GM19324 (cell line): ENCODE measurements around the gene TMEM247.

Experiments
- ATAC-seq: cut with Tn5 transposase; IDR thresholded peaks from one replicate; pipeline ENCODE4 v1.9.1; 2021; ENCODE audit warnings: mild to moderate bottlenecking, moderate library complexity; ENCODE audit not compliant: unreplicated experiment, low FRiP score

Gene TMEM247

DNA sequence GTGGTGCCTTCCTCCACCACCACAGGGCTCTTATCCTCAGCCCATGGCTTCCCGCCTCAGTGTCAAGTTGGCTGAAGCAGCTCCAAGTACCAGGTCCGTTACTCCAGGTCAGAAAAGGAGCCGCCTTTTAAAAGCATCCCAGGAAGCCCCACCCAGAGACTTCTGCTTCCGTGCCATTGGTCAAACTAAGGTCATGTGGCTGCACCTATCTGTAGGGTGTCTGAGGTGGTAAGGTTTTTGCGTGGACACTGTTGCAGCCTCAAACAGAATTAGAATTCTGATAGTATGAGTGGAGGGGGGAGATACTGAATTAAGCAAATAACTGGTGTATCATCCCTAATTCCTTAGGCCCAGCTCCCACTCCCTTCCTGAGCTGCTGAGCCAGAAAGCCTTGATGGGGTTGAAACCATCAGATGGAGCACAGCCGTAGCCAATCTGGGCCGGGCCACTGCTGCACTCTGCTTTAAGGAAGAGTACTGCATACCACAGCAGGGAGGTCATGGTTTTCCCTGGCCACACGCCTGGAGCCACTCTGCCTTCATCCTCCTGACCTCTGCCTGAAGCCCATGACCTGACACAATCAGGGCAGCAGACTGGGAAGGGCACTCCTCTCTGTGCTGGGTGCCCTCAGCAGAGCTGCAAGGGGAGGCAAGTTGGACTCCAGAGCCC lies 8.4 kb downstream of the TMEM247 start:
- ATAC-seq = no peak

DNA sequence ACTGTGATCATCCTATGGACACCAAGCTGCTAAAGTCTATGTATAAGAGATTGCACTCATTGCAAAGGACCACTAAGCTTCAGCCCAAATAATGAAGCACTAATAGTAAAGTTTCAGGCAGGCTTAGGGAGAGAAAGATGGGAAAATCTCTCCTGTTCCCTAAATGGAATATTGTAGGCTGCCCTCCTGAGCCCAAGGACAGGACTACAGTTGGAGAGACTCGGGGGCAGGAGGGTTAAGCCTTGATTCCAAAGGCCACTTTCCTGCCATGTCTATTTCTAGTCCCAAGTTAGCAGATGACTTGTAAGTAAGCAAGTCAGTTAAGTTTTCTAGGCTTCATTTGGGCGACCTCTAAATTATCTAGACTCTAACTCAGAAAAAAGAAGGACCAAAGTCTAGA lies 9.0 kb downstream of the TMEM247 start:
- ATAC-seq = no peak

DNA sequence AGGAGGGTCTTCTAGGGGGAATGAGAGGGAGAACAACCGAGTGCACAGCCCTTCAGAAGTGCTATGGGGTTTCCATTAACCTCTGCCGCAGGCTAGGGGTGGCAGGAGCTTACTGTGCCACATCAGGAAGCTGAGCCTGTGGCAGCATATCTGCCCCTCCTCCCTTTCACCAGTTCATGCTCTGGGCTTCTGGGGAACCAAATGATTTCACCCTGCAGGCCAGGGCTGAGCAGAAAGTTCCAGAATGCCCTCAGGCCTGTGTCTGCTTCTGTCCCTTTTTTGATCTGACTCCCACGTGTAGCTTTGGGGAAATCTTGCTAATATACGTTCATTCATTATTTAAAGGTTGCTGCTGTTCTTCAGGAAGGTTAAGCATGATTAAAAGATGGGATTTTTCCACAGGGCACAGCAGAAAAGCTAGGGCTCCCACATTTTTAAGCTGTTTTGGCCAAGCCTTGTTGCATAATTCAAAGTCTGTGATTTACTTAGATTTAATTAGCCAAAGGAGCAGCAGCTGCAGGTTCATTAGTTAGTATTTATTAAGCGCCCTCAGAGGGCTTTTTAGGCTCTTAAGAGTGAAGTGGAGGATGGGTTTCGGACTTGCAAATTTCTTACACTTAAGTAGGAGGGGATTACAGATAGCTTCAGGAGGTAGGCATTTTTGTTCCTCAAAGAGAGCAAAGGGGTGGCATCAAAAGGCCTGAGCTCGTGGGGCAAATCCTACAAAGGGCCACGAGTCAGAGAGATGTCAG lies 10.2 kb downstream of the TMEM247 start:
- no peak for ATAC-seq

DNA sequence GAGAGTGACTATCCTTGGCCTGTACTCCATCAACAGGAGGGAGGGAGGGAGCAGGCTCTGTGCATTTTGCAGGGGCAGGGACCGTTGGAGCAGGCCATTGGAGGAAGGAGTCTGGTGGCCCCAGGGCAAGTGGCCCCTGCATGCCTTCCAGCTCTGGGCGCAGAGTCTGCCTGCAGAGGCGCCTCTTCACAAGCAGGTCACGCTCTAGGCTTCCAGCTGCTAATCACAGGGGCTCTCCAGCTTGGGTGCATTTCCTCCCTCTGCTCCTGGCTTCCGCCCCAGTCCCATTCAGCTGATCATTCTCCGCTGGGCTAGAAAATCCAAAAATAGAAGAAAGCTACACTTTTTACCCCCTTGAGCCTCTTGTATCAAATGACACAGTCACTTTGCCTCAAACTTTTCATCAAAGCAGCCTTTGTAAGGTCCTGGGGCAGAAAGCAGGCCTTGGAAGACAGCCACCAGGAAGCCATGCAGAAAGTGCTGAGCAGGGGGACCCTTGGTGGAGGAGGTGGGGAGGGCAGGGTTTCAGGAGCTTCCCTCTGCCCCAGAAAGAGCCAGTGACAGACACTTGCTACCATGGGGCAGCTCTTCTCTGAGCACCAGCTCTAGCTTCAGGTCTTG lies 11.3 kb downstream of the TMEM247 start:
- no peak for ATAC-seq

DNA sequence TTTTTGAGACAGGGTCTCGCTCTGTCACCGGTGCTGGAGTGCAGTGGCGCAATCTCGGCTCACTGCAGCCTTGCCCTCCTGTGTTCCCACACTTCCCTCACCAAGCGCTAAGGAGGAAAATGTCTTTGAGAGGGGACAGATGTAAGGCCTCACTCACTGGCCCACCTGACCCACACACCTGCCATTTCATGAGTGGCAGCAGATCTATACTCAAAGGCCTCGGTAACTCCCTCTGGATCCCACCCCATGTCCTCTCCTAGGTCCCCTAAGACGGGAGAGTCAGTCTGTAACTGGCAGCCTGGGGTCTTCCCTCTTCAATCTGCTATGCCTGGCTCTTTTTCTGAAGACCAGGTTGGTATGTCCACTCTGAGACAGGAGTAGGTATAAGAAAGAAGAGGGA lies 12.9 kb downstream of the TMEM247 start:
- ATAC-seq = no peak

DNA sequence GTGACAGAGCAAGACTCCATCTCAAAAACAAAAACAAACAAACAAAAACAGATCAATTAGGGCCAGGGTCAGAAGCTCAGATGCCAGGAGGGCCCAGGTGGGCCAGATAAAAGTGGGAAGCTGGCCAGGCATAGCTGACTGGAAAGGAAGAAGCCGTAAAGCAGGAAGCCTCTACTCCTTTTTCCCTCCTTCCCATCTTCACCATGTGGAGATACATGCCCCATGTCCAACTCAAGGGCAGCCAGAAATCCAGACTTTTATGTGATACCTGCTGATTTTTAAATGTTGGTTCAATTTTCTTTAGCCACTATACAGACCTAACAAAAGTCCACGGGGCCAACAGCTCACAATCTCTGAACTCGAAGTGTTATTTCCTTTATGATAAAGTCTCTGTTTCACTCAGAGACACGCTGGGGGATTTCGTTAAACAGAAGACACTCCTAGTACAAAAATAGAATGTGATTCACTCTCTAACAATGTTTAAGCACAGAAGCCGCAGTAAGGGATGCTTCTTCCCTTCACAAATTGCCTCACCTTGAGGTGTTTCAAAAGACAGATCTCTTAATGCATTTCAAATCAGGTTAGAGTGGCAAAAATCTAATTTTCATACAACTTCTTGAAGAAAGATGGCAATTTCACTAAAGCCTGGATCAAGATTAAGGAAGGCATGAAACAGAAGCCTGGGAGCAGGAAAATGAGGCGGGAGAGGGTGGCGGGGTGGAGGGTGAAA lies 14.0 kb downstream of the TMEM247 start:
- peak; percentile 70 for ATAC-seq

DNA sequence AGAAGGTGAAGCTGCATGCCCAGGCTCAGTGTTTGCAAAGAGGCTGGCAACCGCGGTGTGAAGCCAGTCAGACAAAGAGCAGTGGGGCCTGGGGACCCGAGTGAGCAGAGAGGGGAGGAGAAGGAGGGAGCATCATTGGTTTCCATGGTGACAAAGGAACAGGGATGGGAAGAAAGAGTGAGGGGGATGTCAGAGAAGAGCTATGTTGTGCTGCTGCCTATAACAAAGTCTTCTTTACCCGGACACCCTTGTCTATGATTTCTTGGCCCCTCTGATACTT lies 14.5 kb downstream of the TMEM247 start:
- ATAC-seq = no peak

DNA sequence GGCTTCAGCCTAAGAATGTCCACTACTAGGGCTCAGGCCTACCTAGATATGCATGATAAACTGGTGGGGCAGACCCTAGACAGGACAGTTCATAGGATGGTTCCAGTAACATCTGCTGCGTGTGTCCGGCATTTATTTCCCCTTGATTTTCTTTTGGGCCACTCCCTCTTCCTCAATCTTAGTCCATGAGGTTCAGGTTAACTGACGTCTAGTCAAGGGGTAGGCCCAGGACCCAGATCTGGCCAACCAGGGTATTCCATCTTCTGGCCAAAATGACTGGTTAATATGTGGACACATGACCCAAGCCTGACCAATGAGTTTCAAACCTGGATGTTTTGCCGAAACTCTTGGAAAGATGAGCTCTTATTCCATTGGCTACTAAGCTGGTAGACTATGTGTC lies 15.2 kb downstream of the TMEM247 start:
- ATAC-seq = no peak

DNA sequence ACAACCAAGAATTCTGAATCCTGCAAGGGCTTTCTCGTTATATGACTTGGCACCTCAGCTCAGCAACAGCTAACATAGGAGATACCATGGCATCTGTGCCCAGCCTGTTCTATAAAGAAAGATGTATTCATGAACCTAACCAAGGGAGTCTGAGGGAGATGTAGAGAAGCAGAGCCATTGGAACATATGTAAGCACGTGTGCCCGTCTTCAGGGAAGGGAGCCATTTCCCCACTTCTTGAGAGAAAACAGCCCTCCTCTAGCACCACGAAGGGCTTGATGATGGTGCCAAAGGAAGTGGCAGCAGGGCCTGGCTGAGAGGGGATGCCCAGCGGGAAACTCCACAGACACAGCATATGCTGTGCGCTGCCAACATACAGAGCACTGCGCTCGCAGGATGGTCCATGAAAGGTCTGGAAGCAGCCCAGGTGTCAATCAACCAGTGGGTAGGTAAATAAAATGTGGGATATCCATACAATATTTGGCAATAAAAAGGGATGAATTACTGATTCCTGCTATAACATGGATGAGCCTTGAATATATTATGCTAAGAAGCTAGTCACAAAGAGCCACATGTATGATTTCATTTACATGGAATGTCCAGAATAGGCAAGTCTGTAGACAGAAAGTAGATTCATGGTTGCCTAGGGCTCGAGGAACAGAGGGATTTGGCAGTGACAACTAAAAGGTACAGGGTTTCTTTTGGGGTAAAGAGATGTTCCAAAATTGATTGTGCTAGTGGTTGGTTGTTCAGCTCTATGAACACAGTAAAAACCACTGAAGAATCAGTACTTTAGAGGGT lies 16.1 kb downstream of the TMEM247 start:
- no peak for ATAC-seq

DNA sequence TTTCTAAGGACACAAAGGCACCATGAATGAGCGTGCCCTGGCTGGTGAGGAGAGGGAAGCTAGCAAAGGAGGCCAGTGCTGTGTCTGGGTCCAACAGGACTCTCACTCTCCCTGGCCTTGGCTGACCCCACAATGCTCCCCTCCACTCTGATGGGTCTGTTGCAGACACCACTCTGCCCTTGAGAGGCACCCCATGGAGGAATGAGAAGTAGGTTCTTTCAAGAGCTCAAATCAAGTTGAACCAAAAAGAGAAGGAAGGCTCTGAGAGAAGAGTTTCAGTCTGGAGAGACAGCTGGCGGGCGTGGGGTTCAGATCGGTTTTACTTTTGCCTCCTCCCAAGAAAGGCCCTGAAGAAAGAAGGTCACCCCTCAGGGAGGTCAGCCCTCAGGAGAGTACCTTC lies 18.4 kb downstream of the TMEM247 start:
- no peak for ATAC-seq

DNA sequence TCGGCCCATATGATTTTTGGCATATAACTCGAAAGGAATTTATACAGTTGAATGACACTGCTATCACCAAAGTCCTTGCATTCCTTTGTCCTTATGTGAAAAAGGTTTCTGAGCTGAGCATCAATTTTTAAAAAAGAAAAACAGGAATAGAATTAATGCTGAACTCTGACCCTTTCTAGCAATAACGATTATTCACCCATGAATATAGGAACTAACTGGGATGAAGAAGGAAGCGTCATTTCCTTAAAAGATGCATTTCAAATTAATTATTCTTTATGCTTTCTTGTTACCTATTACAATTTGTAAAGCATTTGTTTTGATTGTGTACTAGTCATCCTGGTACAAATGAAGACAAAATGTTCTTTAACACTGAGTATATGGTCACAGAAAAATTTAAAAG lies 19.3 kb downstream of the TMEM247 start:
- no peak for ATAC-seq

DNA sequence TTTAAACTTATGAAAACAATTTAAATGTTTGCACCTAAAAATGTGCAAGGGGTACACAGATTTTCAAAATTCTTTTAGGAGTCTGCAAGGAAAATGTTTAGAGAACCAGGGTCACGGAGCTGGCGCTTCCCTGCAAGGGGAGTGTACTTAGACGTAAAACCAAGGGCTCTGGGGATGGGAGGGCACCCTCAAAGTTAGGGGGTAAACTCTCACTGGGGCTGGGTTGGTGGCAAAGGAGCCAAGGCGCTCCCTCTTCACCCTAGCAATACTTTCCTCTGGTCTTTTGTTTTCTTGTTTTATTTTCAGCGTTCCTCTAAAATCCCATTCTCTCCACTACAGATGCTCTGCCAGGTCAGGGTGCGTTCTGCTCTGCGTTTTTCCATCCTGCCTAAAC lies 20.0 kb downstream of the TMEM247 start:
- no peak for ATAC-seq

DNA sequence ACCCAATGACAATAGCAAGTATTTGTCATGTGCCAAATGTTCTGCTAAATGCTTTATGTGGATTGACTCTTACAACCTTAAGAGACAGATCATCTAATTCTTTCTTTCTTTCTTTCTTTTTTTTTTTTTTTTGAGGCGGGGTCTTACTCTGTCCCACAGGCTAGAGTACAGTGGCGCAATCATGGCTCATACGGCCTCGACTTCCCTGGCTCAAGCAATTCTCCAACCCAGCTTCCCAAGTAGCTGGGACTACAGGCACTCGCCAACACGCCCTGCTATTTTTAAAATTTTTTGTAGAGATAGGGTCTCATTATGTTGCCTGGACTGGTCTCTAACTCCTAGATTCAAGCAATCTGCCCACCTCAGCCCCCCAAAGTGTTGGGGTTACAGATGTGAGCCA lies 21.4 kb downstream of the TMEM247 start:
- no peak for ATAC-seq

DNA sequence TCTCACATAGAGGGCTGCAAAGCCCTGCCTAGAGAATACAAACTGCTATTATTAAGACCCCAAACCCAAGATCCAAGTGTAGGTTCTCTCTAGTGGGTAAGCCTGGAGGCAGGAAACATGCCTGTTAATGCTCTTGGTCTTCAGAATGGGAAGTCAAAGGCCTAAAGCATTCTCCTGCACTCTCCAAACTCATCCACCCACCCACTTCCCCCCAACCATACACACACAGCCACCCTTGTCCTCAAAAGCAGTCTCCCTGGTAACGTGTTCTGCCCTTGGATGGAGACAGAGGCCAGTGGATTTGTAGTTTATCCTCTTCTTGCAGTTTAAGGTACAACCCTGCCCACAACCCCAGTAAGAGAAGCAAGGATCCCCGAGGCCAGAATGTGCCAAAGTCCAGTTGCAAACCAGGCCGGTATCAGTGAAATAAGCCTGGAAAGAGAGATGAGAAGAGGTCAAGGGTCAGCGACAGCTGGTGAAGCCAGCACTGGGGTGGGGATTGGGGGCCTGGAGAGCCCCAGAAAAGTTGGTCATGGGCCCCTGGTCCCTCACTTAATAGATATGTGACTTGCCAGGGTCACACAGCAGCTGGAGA lies 23.0 kb downstream of the TMEM247 start:
- no peak for ATAC-seq

DNA sequence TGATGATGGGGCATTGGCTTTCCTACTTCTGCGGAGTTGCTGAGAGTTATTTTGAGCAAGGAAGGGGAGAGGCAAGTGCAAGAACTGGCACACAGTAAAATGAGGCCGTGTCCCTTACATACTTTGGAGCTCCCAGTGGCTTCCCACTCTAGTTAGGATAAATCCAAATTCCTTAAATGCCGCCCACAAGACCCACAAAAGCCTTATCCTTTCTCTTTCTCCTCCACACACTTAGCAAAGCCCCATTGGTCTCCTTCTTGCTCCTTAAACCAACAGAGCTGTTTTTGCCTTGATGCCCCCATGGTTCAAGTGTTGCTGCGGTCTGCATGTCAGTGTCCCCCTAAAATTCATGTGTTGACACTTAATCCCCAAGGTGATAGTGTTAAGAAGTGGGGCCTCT lies 24.3 kb downstream of the TMEM247 start:
- no peak for ATAC-seq

DNA sequence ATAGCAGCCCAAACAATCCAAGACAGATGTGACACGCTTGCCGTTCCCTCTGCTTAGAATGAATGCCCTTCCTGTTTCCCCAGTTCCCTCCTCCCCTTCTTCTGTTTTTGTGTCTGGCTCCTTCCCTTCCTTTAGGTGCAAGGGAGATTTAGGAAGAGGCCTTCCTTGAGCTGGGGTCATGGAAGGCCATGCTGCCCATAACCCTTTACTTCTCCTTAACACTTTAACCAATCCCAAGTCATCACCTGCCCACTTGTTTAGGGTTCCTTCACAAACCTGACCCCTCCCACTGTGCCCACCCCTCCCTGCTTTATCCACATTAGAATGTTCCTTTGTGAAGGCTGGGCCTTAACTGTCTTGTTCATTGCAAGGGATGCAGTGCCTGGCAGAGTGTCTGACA lies 24.9 kb downstream of the TMEM247 start:
- ATAC-seq = no peak

DNA sequence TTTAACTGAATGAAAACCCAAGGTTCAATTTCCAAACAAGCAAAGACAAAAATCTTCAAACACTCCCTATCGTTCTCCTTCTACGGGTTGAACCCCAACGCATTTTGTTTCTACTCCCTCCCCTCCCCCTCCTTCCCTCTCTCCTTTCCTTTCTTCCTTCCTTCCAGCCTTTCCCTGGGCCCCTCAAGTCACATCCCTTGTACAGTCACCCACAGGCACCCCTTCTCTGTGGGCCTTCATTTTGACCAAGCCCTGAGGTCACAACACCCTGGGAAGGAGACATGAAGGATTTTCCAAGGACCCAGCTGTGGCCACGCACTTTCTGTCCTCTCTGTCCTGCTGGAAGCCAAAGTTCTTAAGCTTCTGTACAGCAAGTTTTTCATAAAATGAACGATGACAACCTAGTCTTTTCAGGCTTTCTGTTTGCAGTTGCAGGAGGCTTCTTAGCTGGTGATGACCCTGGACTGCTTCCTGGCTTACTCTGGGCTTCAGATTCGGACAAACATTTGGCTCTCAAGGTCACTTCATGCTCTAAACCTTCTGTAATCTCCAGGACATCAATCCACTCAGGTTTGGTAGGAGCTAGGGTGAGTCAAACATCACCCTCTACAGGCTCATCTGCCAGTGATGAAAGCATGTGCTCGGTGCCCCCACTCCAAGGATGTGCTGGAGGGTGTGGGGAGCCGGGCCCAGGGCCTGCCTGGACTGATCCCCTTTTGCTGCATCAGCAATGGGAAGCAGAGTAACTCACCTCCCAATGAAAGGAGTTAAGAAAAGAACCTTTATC lies 25.5 kb downstream of the TMEM247 start:
- no peak for ATAC-seq

DNA sequence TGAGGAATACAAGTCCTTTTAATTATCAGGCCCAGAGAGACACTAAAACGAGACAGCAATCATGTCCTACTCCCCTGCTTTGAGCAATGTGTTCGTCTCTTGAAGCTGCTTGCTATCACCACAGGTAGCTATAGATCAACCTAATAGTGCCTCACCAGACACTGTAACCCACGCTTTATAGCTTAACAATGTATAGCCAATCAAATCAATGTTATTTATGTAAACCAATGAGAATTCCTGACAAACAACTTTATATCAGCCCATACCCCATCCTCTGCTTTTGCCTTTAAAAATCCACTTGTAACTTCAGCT lies 26.1 kb downstream of the TMEM247 start:
- no peak for ATAC-seq

DNA sequence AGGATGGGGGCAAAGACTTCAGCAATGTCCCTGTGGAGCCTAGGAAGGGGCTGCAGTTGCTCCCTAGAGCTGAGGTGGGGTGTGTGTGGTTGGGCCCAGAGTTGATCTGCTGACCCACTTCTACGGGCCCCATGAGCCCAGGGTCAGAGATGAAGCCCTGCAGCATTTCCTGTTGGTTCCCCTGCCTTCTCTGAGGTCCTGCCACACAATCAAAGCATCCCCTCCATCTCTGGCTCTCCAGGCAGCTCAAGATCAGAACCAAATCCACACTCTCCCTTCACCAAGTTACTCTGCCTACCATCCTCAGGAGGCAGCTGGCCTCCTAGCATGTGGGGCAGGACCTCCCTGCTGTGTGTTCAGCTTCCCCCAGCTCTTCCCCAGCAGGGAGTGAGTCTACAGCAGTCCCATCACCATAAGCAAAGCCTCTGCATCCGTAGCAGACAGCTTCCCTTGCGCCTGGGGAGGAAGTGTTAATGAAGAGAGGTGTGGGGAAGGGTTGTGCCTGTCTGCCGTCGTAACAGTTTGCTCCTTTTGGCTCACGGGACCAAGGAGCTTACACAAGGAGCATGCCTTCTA lies 26.9 kb downstream of the TMEM247 start:
- ATAC-seq = no peak
